ENCODE results near the gene KIAA1328.
"Not testable (repeated sequence)": the region's sequence is repeated elsewhere in the genome, so short reads cannot be mapped to it uniquely, and the experiment has no call there.

Gene KIAA1328

GRCh38 chr18:36826556-36826955, 2.4 kb upstream of the KIAA1328 start:
- no peak for DNase-seq

GRCh38 chr18:36828157-36828629, 734 bp upstream of the KIAA1328 start:
- DNase-seq: peak in 1 of 2 donors; percentile 60

DNA sequence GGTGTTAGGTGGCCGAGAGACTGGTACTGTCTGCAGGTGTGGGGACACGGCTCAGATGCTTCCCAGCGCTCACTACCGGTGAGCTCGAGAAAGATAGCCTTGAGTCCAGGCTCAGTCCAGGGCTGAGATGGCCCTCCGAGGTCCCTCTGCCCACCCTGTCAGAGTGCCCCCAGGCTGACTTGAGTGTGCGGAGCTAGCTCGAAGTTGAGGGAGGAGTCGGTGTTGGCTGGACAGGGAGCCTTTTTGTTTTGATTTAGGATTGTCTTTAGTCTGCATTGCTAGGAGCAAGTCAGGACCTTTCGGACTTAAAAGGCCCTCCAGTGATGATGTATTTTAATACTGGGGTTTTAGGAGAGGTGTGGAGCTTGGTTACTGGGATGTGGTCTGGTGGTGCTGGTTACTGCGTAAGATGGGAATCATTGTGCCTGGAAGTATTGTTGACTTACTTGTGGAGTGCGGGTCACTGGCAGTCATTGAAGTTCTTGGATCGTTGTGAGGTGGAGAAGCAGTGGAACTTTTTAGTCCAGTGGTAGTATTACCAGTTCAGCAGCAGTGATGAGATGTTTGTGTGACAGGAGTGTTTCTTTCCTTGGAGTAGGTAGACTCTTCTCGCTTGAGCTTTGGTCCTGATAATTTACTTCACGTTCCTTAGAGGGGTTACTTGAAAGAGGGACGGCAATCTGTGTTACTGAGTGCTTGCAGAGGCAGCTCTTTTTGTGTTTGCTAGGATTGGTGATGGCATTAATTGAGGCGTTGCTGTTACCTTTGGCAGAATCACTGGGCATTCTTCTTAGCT, 633 bp downstream of the KIAA1328 start:
- no peak for DNase-seq

DNA sequence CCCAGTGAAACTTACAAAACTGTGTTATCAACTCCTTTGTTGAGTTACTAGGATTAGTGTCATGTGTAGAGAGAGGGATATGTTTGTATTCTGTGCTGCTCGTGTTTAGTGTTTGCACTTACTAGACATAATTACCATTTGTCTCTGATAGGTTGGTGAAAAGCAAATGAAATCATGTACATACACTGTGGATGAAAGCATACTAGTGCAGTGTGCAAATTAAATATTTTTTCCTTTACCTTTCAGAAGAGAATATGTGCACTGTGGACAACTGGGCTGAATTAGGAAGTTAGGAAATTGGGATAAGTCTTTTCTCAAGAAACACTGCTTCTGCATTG, 1.2 kb downstream of the KIAA1328 start:
- no peak for DNase-seq

DNA sequence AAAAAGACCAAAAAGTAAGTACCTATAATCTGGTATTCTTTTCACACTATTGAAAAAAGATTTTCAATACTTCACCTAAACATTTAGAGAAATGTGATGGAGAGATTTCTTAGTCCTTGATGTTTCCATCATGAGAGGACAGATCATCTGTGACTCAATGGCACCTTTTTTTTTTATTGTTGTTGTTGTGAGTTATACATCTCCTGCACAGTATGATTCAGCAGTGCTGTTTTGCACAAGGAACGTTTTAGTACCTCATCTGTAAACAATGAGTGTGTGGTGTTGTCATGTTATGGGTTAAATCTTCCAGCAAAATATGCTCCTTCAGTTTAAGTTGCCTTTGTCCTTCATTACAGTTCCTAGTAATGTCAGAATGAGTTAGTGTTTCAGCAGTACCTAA, 2.2 kb downstream of the KIAA1328 start:
- no peak for DNase-seq

- DNase-seq: no peak
These were observed 4.2 kb downstream of the KIAA1328 start for GRCh38 chr18:36833120-36833519.

DNA sequence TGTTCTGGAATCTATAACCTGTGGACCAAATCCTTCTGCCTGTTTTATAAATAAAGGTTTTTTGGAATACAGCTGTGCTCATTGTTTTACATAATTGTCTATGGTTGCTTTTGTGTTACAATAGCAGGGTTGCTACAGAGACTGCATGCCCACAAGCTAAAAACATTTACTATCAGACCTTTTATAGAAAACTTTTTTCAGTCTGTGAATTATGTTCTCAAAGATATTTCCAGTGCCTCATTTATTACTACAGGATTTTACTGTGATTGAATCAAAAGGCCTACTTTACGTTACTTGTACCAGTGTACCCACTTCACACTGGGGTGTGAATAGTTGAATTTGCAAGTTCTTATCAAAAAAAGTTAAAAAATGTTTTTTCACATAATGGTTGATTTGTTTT, 7.0 kb downstream of the KIAA1328 start:
- no peak for DNase-seq

GRCh38 chr18:36839835-36840234, 10.9 kb downstream of the KIAA1328 start:
- DNase-seq: no peak

DNA sequence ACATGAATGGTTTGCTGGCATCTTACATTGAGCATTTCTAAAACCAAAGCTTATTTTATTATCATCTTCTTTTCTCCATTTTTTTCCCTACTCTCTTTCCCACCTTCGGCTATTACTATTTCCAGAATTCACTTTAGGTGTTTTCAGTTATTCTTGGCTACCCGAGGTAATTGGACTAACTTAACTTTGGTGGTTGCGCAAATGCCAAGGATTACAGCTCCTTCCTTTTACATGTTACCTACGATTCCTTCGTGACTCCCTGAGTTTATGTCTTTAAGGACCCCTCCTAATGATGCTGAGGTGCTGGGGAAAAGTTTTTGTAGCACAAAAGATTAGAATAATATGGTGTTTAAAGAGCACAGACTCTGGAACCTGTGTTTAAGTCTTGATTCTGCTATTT, 14.3 kb downstream of the KIAA1328 start:
- DNase-seq: no peak

- no peak for DNase-seq
These were observed 14.9 kb downstream of the KIAA1328 start for GRCh38 chr18:36843784-36844183.

- no peak for DNase-seq
These were observed 19.7 kb downstream of the KIAA1328 start for GRCh38 chr18:36848609-36849008.

DNA sequence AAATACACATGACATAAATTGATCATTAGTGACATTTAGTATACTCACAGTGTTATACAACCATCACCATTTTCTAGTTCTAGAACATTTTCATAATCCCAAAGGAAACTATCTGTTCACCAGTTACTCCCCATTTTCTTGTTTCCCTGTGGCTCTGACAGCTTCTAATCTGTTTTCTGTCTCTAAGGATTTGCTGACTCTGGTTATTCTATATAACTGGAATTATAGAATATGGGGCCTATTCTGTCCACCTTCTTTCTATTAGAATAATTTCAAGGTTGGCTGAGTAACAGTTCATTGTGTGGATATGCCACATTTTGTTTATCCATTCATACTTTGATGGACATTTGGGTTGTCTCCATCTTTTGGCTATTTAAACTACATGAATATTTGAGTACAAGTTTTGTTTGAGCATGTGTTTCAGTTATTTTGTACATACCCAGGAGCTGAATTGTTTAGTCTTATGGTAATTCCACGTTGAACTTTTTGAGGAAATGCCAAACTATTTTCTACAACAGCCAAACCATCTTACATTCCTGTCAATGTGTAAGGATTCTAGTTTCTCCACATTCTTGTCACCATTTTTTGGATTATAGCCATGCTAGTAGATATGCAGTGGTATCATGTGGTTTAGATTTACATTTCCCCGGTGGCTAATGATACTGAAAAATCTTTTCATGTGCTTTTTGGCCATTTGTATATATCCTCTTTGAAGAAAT, 20.5 kb downstream of the KIAA1328 start:
- DNase-seq: no peak

DNA sequence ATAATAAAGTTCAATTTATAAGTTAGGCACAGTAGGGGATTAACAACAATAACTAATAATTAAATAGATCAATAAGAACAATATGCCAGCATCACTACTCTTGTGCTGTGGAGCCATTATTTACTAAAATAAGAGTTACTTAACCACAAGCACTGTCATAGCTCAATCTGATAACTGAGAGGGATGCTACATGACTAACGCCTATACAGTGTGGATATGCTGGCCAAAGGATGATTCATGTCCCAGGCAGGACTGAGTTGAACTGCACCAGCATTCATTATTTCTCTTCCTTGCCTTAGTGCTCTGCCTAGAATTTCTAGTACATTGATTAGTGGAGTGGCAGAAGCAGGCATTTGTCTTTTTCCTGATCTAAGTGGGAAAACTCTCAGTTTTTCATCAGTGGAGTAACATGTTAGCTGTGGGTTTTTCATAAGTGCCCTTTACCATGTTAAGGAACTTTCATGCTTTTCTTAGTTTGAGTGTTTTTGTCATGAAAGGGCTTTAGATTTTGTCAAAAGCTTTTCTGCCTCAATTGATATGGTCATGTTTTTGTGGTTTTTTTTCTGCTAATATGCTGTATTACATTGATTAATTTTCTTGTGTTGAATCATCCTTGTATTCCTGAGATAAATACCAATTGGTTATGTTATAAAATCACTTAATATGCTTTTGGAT, 21.7 kb downstream of the KIAA1328 start:
- no peak for DNase-seq

DNA sequence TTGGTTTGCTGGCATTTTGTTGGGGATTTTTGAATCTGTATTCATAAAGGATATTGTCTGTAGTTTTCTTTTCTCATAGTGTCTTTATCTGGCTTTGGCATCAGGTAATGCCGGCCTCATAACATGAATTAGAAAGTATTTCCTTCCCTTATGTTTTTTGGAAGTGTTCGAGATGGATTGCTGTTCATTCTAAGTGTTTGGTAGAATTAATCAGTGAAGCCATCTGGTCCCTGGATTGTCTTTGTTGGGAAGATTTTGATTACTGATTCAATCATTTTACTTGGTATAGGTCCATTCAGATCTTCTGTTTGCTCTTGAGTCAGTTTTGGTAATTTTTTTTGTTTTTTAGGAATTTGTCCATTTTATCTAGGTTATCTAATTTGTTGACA, 22.3 kb downstream of the KIAA1328 start:
- DNase-seq: no peak

DNA sequence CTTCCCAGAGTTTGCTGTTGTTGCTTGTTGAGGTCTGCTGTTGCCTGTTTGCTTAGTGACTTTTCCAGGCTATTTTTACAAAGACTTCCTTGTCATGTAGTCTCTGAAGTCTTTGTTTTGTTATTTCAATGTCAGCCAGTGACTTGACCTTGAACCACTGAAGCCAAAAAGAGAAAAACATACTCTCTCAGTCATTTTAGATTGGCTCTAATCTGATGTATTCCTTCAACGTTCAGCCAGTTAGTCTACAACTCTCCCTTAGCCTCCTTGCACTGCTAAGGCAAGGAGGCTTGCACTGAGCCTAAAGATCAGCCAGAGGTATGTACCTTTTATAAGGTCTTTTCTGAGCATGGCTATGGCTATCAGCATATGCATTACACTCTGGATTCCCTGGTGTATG, 27.9 kb downstream of the KIAA1328 start:
- DNase-seq: no peak

GRCh38 chr18:36862182-36862581, 33.3 kb downstream of the KIAA1328 start:
- no peak for DNase-seq

DNA sequence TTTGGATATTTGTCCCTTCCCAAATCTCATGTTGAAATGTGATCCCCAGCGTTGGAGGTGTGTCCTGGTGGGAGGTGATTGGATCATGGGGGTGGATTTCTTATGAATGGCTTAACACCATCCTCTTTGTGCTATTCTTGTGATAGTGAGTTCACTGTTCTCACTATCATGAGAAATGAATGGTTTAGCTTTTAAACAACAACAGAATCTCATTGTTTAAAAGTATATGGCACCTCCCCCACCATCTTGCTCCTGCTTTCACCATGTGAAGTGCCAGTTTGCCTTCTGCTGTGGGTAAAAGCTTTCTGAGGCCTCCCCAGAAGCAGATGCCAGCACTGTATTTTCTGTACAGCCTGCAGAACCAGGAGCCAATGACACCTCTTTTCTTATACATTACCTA, 38.1 kb downstream of the KIAA1328 start:
- no peak for DNase-seq

- no peak for DNase-seq
These were observed 42.9 kb downstream of the KIAA1328 start for GRCh38 chr18:36871801-36872200.

DNA sequence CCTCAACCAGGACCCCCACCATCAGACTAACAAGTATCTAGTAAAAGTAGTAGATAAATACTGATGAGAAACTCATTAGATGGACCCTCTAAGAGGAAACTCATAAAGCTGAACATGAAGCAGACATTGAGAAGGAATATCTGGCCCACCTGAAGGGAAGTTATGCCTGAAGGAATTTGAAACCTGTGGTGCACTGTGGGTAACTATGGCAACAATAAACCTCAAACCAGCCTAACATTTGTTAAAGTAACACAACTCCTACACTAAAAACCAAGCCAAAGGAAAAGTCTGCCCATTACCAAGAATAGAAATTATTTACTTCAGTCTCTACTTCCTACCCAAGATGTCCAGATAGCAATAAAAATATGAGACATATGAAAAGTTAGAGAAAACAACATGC, 43.4 kb downstream of the KIAA1328 start:
- DNase-seq: no peak

DNA sequence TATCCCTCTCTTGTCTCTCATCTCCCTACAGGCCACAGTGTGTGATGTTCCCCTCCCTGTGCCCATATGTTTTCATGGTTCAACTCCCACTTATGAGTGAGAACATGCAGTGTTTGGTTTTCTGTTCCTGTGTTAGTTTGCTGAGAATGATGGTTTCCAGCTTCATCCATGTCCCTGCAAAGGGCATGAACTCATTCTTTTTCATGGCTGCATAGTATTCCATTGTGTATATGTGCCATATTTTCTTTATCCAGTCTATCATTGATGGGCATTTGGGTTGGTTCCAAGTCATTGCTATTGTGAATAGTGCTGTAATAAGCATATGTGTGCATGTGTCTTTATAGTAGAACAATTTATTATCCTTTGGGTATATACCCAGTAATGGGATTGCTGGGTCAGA, 44.9 kb downstream of the KIAA1328 start:
- DNase-seq: not testable (repeated sequence)

DNA sequence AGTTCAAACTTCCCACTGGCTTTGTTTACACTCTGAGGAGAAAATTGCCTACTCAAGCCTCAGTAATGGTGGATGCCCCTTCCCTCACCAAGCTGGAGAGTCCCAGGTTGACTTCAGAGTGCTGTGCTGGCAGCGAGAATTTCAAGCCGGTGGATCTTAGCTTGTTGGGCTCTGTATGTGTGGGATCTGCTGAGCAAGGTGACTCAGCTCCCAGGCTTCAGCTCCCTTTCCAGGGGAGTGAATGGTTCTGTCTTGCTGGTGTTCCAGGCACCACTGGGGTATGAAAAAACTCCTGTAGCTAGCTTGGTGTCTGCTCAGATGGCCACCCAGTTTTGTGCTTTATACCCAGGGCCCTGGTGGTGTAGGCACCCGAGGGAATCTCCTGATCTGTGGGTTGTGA, 50.9 kb downstream of the KIAA1328 start:
- DNase-seq: not testable (repeated sequence)

GRCh38 chr18:36885981-36886380, 57.1 kb downstream of the KIAA1328 start:
- no peak for DNase-seq

DNA sequence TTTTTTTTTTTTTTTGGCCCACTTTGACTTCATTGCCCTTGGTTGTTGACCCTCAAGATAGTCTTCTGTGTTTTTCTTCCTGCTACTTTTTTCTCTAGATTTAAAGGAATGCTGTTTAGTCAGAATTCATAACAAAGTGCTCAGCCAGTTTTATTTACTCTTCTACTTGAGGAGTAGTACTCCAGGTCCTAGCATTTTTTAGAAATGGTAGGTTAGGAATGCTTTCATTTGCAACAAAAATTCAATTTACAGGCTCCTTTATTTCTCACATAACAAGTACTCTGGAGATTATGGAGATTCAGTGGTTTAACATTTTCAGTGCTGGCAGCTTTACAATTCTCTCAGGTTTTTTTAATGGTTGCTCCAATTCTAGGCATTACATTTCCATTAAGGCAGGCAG, 58.2 kb downstream of the KIAA1328 start:
- no peak for DNase-seq

GRCh38 chr18:36887864-36888263, 58.9 kb downstream of the KIAA1328 start:
- no peak for DNase-seq
